SK-N-SH treated with all-trans-retinoic acid at 6 μM for 48 hours (cell line): ENCODE measurements around the gene TSSC4.

Experiments used
- ARNTL ChIP-seq: fragments of 450-650 bp; formaldehyde crosslinking; IDR thresholded peaks from 2 replicates; pipeline ENCODE4 v1.5.0; 2020; ENCODE audit warnings: low read depth, mild to moderate bottlenecking, moderate library complexity, borderline replicate concordance
- CREB5 ChIP-seq: fragments of 250-450 bp; sonication (Bioruptor Pico); IDR thresholded peaks from 2 replicates; pipeline ENCODE4 v1.5.1; 2020; ENCODE audit warnings: low read depth, mild to moderate bottlenecking, moderate library complexity
- CSDC2 ChIP-seq: fragments of 250-450 bp; sonication (Bioruptor Pico); IDR thresholded peaks from 2 replicates; pipeline ENCODE4 v1.5.0; 2020; ENCODE audit warnings: mild to moderate bottlenecking, moderate library complexity
- CSRNP3 ChIP-seq: fragments of 250-450 bp; sonication (Bioruptor Pico); IDR thresholded peaks from 2 replicates; pipeline ENCODE4 v1.5.1; 2021; ENCODE audit warnings: mild to moderate bottlenecking, moderate library complexity
- OSR1 ChIP-seq: fragments of 250-450 bp; sonication (Bioruptor Pico); IDR thresholded peaks from 2 replicates; pipeline ENCODE4 v1.8.0; 2022; ENCODE audit warnings: moderate library complexity, mild to moderate bottlenecking, inconsistent platforms
- PATZ1 ChIP-seq: fragments of 250-450 bp; sonication (Bioruptor Pico); IDR thresholded peaks from 2 replicates; pipeline ENCODE4 v1.8.0; 2020; ENCODE audit warnings: mild to moderate bottlenecking, moderate library complexity, borderline replicate concordance
- TCF4 ChIP-seq: fragments of 250-450 bp; sonication (Bioruptor Pico); IDR thresholded peaks from 2 replicates; pipeline ENCODE4 v1.8.0; 2021; ENCODE audit warnings: mild to moderate bottlenecking, moderate library complexity, borderline replicate concordance
- TSHZ2 ChIP-seq: fragments of 250-450 bp; sonication (Bioruptor Pico); IDR thresholded peaks from 2 replicates; pipeline ENCODE4 v1.5.0; 2020; ENCODE audit warnings: mild to moderate bottlenecking, moderate library complexity
- ZFP3 ChIP-seq: fragments of 250-450 bp; sonication (Bioruptor Pico); IDR thresholded peaks from 2 replicates; pipeline ENCODE4 v1.5.0; 2020; ENCODE audit warnings: mild to moderate bottlenecking, moderate library complexity
- ZNF70 ChIP-seq: fragments of 450-650 bp; formaldehyde crosslinking; IDR thresholded peaks from 2 replicates; pipeline ENCODE4 v1.5.0; 2020; ENCODE audit warnings: mild to moderate bottlenecking, moderate library complexity
- ZNF8 ChIP-seq: fragments of 450-650 bp; formaldehyde crosslinking; IDR thresholded peaks from 2 replicates; pipeline ENCODE4 v1.5.0; 2020; ENCODE audit warnings: mild to moderate bottlenecking, moderate library complexity

GRCh38 chr11:2412323-2412722 lies 11.8 kb downstream of the TSSC4 start:
- no peak for TF ChIP-seq TCF4 (CRISPR knock-in tag)
- no peak for TF ChIP-seq CSDC2 (CRISPR knock-in tag)
- no peak for TF ChIP-seq ARNTL (CRISPR knock-in tag)
- no peak for TF ChIP-seq ZFP3 (CRISPR knock-in tag)
- no peak for TF ChIP-seq TSHZ2 (CRISPR knock-in tag)
- TF ChIP-seq ZNF70: no peak
- no peak for TF ChIP-seq PATZ1
- no peak for TF ChIP-seq CSRNP3 (CRISPR knock-in tag)
- TF ChIP-seq OSR1 (CRISPR knock-in tag): no peak
- TF ChIP-seq ZNF8 (CRISPR knock-in tag): no peak
- TF ChIP-seq CREB5: no peak
